Measurements from ENCODE around the gene NUDT22. TPM values are rescaled to one million over a fixed set of nuclear protein-coding genes. Genes with fewer than 3 reads are reported as not detected.

NUDT22 gene
- polyA plus RNA-seq, 4 donors = 40.0 to 140 (median 95.3) TPM

- DNase-seq (peak in 1 of 2 donors; percentile 55), FAIRE-seq (no peak)
- Histone ChIP-seq H3K4me1 (ENCODE audit: control insufficient read depth in 3 of 3, insufficient read depth in 2 of 3, low read depth in 1 of 3, low read length in 2 of 3) (peaks cover 0 to 50% (median 3%) of the 10 kb centered on the region in 3 donors), H3K36me3 (ENCODE audit: control insufficient read depth in 3 of 3, insufficient read depth in 2 of 3, low read depth in 1 of 3, low read length in 3 of 3) (peaks cover 0 to 15% (median 0%) of the 10 kb centered on the region in 3 donors), H3K4me3 (ENCODE audit: low read depth in 1 of 3, low read length in 3 of 3) (peak overlapping the region in 1 of 3 donors; percentile 81), H3K9me3 (ENCODE audit: control insufficient read depth in 2 of 2, insufficient read depth in 1 of 2, low read depth in 1 of 2, low read length in 1 of 2) (no peaks in the 10 kb centered on the region), H3K27ac (ENCODE audit: low read depth in 1 of 3, low read length in 2 of 3) (peak overlapping the region; percentile 58 to 97 (median 86)), H3K27me3 (ENCODE audit: control insufficient read depth in 3 of 3, insufficient read depth in 3 of 3, low read length in 3 of 3) (no peaks in the 10 kb centered on the region)
- 83 to 87% (median 84%) methylated on average over 12 of the region's 12 CpGs for WGBS, 3 donors
Observed at GRCh38 chr11:64229090-64229743, 3.1 kb downstream of the NUDT22 start.

GRCh38 chr11:64229744-64230170, 3.7 kb downstream of the NUDT22 start:
- 25 to 33% (median 29%) methylated on average over 13 of the region's 13 CpGs for WGBS, 3 donors
- peak in 1 of 2 donors; percentile 57 for DNase-seq
- peak overlapping the region; percentile 58 to 97 (median 86) for H3K27ac ChIP-seq (ENCODE audit: low read depth in 1 of 3, low read length in 2 of 3)
- H3K36me3 ChIP-seq (ENCODE audit: control insufficient read depth in 3 of 3, insufficient read depth in 2 of 3, low read depth in 1 of 3, low read length in 3 of 3) = peaks cover 0 to 10% (median 0%) of the 10 kb centered on the region in 3 donors
- H3K27me3 ChIP-seq (ENCODE audit: control insufficient read depth in 3 of 3, insufficient read depth in 3 of 3, low read length in 3 of 3) = no peaks in the 10 kb centered on the region
- H3K4me3 ChIP-seq (ENCODE audit: low read depth in 1 of 3, low read length in 3 of 3) = peak overlapping the region; percentile 51 to 81 (median 73)
- no peak for FAIRE-seq
- H3K9me3 ChIP-seq (ENCODE audit: control insufficient read depth in 2 of 2, insufficient read depth in 1 of 2, low read depth in 1 of 2, low read length in 1 of 2) = no peaks in the 10 kb centered on the region
- H3K4me1 ChIP-seq (ENCODE audit: control insufficient read depth in 3 of 3, insufficient read depth in 2 of 3, low read depth in 1 of 3, low read length in 2 of 3) = peaks cover 0 to 50% (median 3%) of the 10 kb centered on the region in 3 donors

GRCh38 chr11:64230171-64230984, 4.3 kb downstream of the NUDT22 start, which contains the start of gene DNAJC4:
DNAJC4 (plus strand) TSS chr11:64230548; CDS start chr11:64230855, 307 bp downstream.
- peak; percentile 96 for DNase-seq
- peak within 1 kb of the TSS; percentile 83 to 97 (median 86) for H3K27ac ChIP-seq (ENCODE audit: low read depth in 1 of 3, low read length in 2 of 3)
- H3K27me3 ChIP-seq (ENCODE audit: control insufficient read depth in 3 of 3, insufficient read depth in 3 of 3, low read length in 3 of 3) = no peaks in the 10 kb centered on the region
- H3K36me3 ChIP-seq (ENCODE audit: control insufficient read depth in 3 of 3, insufficient read depth in 2 of 3, low read depth in 1 of 3, low read length in 3 of 3) = peaks cover 0 to 12% (median 0%) of the 10 kb centered on the region in 3 donors
- 0% methylated on average over 48 to 62 of the region's 62 CpGs for WGBS, 3 donors
- peak within 1 kb of the TSS; percentile 73 to 81 (median 78) for H3K4me3 ChIP-seq (ENCODE audit: low read depth in 1 of 3, low read length in 3 of 3)
- H3K9me3 ChIP-seq (ENCODE audit: control insufficient read depth in 2 of 2, insufficient read depth in 1 of 2, low read depth in 1 of 2, low read length in 1 of 2) = no peaks in the 10 kb centered on the region
- no peak for FAIRE-seq
- H3K4me1 ChIP-seq (ENCODE audit: control insufficient read depth in 3 of 3, insufficient read depth in 2 of 3, low read depth in 1 of 3, low read length in 2 of 3) = peaks cover 0 to 50% (median 2%) of the 10 kb centered on the region in 3 donors

GRCh38 chr11:64230985-64231365, 4.9 kb downstream of the NUDT22 start:
- H3K36me3 ChIP-seq (ENCODE audit: control insufficient read depth in 3 of 3, insufficient read depth in 2 of 3, low read depth in 1 of 3, low read length in 3 of 3) = peaks cover 0 to 17% (median 0%) of the 10 kb centered on the region in 3 donors
- no peaks in the 10 kb centered on the region for H3K9me3 ChIP-seq (ENCODE audit: control insufficient read depth in 2 of 2, insufficient read depth in 1 of 2, low read depth in 1 of 2, low read length in 1 of 2)
- H3K27me3 ChIP-seq (ENCODE audit: control insufficient read depth in 3 of 3, insufficient read depth in 3 of 3, low read length in 3 of 3) = no peaks in the 10 kb centered on the region
- peaks cover 0 to 53% (median 2%) of the 10 kb centered on the region in 3 donors for H3K4me1 ChIP-seq (ENCODE audit: control insufficient read depth in 3 of 3, insufficient read depth in 2 of 3, low read depth in 1 of 3, low read length in 2 of 3)
- peak overlapping the region; percentile 73 to 81 (median 78) for H3K4me3 ChIP-seq (ENCODE audit: low read depth in 1 of 3, low read length in 3 of 3)
- DNase-seq = no peak
- peak overlapping the region; percentile 83 to 97 (median 86) for H3K27ac ChIP-seq (ENCODE audit: low read depth in 1 of 3, low read length in 2 of 3)
- no peak for FAIRE-seq
- WGBS, 3 donors = 5 to 7% (median 6%) methylated on average over 8 of the region's 8 CpGs

GRCh38 chr11:64231546-64231945, 5.5 kb downstream of the NUDT22 start:
- FAIRE-seq (no peak), DNase-seq (no peak)
- WGBS, 3 donors = 60 to 86% (median 74%) methylated on average over 7 of the region's 7 CpGs
- Histone ChIP-seq H3K27ac (ENCODE audit: low read depth in 1 of 3, low read length in 2 of 3) (no peak overlapping the region), H3K36me3 (ENCODE audit: control insufficient read depth in 3 of 3, insufficient read depth in 2 of 3, low read depth in 1 of 3, low read length in 3 of 3) (peaks cover 0 to 21% (median 0%) of the 10 kb centered on the region in 3 donors), H3K4me1 (ENCODE audit: control insufficient read depth in 3 of 3, insufficient read depth in 2 of 3, low read depth in 1 of 3, low read length in 2 of 3) (peaks cover 0 to 55% (median 2%) of the 10 kb centered on the region in 3 donors), H3K27me3 (ENCODE audit: control insufficient read depth in 3 of 3, insufficient read depth in 3 of 3, low read length in 3 of 3) (no peaks in the 10 kb centered on the region), H3K9me3 (ENCODE audit: control insufficient read depth in 2 of 2, insufficient read depth in 1 of 2, low read depth in 1 of 2, low read length in 1 of 2) (no peaks in the 10 kb centered on the region), H3K4me3 (ENCODE audit: low read depth in 1 of 3, low read length in 3 of 3) (no peak overlapping the region)

GRCh38 chr11:64232182-64232966, 6.3 kb downstream of the NUDT22 start:
- Histone ChIP-seq H3K9me3 (ENCODE audit: control insufficient read depth in 2 of 2, insufficient read depth in 1 of 2, low read depth in 1 of 2, low read length in 1 of 2) (no peaks in the 10 kb centered on the region), H3K36me3 (ENCODE audit: control insufficient read depth in 3 of 3, insufficient read depth in 2 of 3, low read depth in 1 of 3, low read length in 3 of 3) (peaks cover 0 to 27% (median 0%) of the 10 kb centered on the region in 3 donors), H3K4me3 (ENCODE audit: low read depth in 1 of 3, low read length in 3 of 3) (no peak overlapping the region), H3K27ac (ENCODE audit: low read depth in 1 of 3, low read length in 2 of 3) (no peak overlapping the region), H3K4me1 (ENCODE audit: control insufficient read depth in 3 of 3, insufficient read depth in 2 of 3, low read depth in 1 of 3, low read length in 2 of 3) (peaks cover 0 to 51% (median 2%) of the 10 kb centered on the region in 3 donors), H3K27me3 (ENCODE audit: control insufficient read depth in 3 of 3, insufficient read depth in 3 of 3, low read length in 3 of 3) (no peaks in the 10 kb centered on the region)
- FAIRE-seq = no peak
- WGBS, 3 donors = 78 to 85% (median 82%) methylated on average over 14 to 15 of the region's 15 CpGs
- no peak for DNase-seq

- FAIRE-seq = no peak
Observed at GRCh38 chr11:64232967-64233315, 6.9 kb downstream of the NUDT22 start.

More at GRCh38 chr11:64232967-64233315, 6.9 kb downstream of the NUDT22 start:
- Histone ChIP-seq H3K9me3 (ENCODE audit: control insufficient read depth in 2 of 2, insufficient read depth in 1 of 2, low read depth in 1 of 2, low read length in 1 of 2) (no peaks in the 10 kb centered on the region), H3K36me3 (ENCODE audit: control insufficient read depth in 3 of 3, insufficient read depth in 2 of 3, low read depth in 1 of 3, low read length in 3 of 3) (peaks cover 0 to 33% (median 0%) of the 10 kb centered on the region in 3 donors), H3K27me3 (ENCODE audit: control insufficient read depth in 3 of 3, insufficient read depth in 3 of 3, low read length in 3 of 3) (no peaks in the 10 kb centered on the region), H3K4me1 (ENCODE audit: control insufficient read depth in 3 of 3, insufficient read depth in 2 of 3, low read depth in 1 of 3, low read length in 2 of 3) (peaks cover 0 to 54% (median 2%) of the 10 kb centered on the region in 3 donors), H3K27ac (ENCODE audit: low read depth in 1 of 3, low read length in 2 of 3) (no peak overlapping the region), H3K4me3 (ENCODE audit: low read depth in 1 of 3, low read length in 3 of 3) (no peak overlapping the region)
- WGBS, 3 donors = 86 to 88% (median 88%) methylated on average over 8 of the region's 8 CpGs
- DNase-seq = no peak

Measured in small intestine (tissue), 7 donors.